H1 (cell line): ENCODE data around the gene SLC39A8. TPM values are rescaled to one million over a fixed set of nuclear protein-coding genes. Genes with fewer than 3 reads are reported as not detected.

Source experiments
- CTCF ChIA-PET: fragments of 300-600 bp; sonication (Branson Sonifier 250); formaldehyde crosslinking; loops from one replicate; lab custom pipeline; 2021; ENCODE audit not compliant: partially characterized antibody; lab: Charles Lee
- POLR2A ChIA-PET: fragments of 300-600 bp; sonication (Branson Sonifier 250); formaldehyde crosslinking; loops from one replicate; lab custom pipeline; 2021; ENCODE audit warnings: inconsistent platforms; ENCODE audit not compliant: partially characterized antibody; lab: Charles Lee
- DNase-seq, 2 experiments: peaks; one replicate each; pipeline versions ENCODE4 v3.0.0 to v3.0.0-alpha.2; 2010 to 2022; ENCODE audit warnings: low spot score in 2 of 2, low read depth in 1 of 2, mixed read lengths in 1 of 2
- FAIRE-seq: peaks from 2 replicates; lab custom pipeline; 2011; peaks lifted over from hg19 to GRCh38; lab: Jason Lieb, UNC
- H2AFZ ChIP-seq: 2 replicates; pipeline ENCODE4 v1.8.1; 2012; ENCODE audit warnings: low read length, inconsistent platforms
- H2AK5ac ChIP-seq: 2 replicates; pipeline ENCODE4 v1.6.1; 2013; ENCODE audit warnings: low read depth, low read length
- H2BK120ac ChIP-seq: replicated peaks from 2 replicates; pipeline ENCODE3; 2013; ENCODE audit warnings: low read depth, low read length, inconsistent platforms
- H2BK12ac ChIP-seq: 2 replicates; pipeline ENCODE4 v1.6.1; 2013; ENCODE audit warnings: low read depth, low read length
- H2BK15ac ChIP-seq: 2 replicates; pipeline ENCODE4 v1.6.1; 2013; ENCODE audit warnings: low read length
- H2BK20ac ChIP-seq: 2 replicates; pipeline ENCODE4 v1.6.1; 2013; ENCODE audit warnings: low read length
- H2BK5ac ChIP-seq: 2 replicates; pipeline ENCODE4 v1.6.1; 2013; ENCODE audit warnings: low read depth, low read length
- H3K14ac ChIP-seq: 2 replicates; pipeline ENCODE4 v1.6.1; 2013; ENCODE audit warnings: inconsistent platforms; ENCODE audit not compliant: insufficient read length
- H3K18ac ChIP-seq: 2 replicates; pipeline ENCODE4 v1.6.1; 2013; ENCODE audit warnings: low read length; ENCODE audit errors: extremely low read depth
- H3K23ac ChIP-seq: 2 replicates; pipeline ENCODE4 v1.6.1; 2013; ENCODE audit warnings: inconsistent platforms; ENCODE audit not compliant: insufficient read length
- H3K23me2 ChIP-seq: 2 replicates; pipeline ENCODE4 v1.6.1; 2013; ENCODE audit warnings: low read depth, low read length
- H3K27ac ChIP-seq: 2 replicates; pipeline ENCODE4 v1.6.1; 2011; ENCODE audit warnings: low read depth, low read length, inconsistent platforms
- H3K27me3 ChIP-seq, 4 experiments: replicated peaks in 1 of 4; 1 replicate in 1 of 4; 2 replicates in 3 of 4; pipeline versions ENCODE4 v1.6.1 to v1.8.1; 2011 to 2013; ENCODE audit warnings: low read length in 3 of 4, mild to moderate bottlenecking in 3 of 4, inconsistent platforms in 2 of 4, mixed read lengths in 2 of 4, moderate library complexity in 1 of 4; ENCODE audit not compliant: control insufficient read depth in 3 of 4, insufficient read depth in 3 of 4; ENCODE audit errors: extremely low read depth in 1 of 4
- H3K36me3 ChIP-seq, 4 experiments: 2 replicates each; pipeline versions ENCODE4 v1.6.1 to v1.8.1; 2011 to 2013; ENCODE audit warnings: mild to moderate bottlenecking in 4 of 4, low read length in 3 of 4, moderate library complexity in 2 of 4, control low read depth in 1 of 4, inconsistent platforms in 1 of 4; ENCODE audit not compliant: insufficient read depth in 4 of 4, control insufficient read depth in 2 of 4
- H3K4ac ChIP-seq: replicated peaks from 2 replicates; pipeline ENCODE3; 2013; ENCODE audit warnings: low read length, low read depth, mixed read lengths, inconsistent platforms; ENCODE audit not compliant: insufficient read length
- H3K4me1 ChIP-seq, 4 experiments: replicated peaks in 1 of 4; 1 replicate in 1 of 4; 2 replicates in 3 of 4; pipeline versions ENCODE4 v1.6.1 to v1.8.1; 2011 to 2013; ENCODE audit warnings: low read length in 3 of 4, inconsistent platforms in 2 of 4, mixed read lengths in 1 of 4; ENCODE audit not compliant: insufficient read depth in 4 of 4, control insufficient read depth in 3 of 4
- H3K4me2 ChIP-seq, 2 experiments: 2 replicates each; pipeline versions ENCODE4 v1.6.1 to v1.8.1; 2011 to 2013; ENCODE audit warnings: low read depth in 2 of 2, low read length in 2 of 2, control low read depth in 1 of 2, inconsistent platforms in 1 of 2, mild to moderate bottlenecking in 1 of 2; ENCODE audit not compliant: insufficient read depth in 1 of 2
- H3K4me3 ChIP-seq, 4 experiments: fragments of 200-600, 300-600 bp in 1 of 4; sonication (generic), shearing (Covaris generic), sonication (Bioruptor Twin) in 1 of 4; 2 replicates each; pipeline versions ENCODE4 v1.5.1 to v1.8.1; 2011 to 2016; ENCODE audit warnings: low read length in 4 of 4, low read depth in 3 of 4, control low read depth in 2 of 4, inconsistent platforms in 2 of 4, mild to moderate bottlenecking in 2 of 4, mixed read lengths in 1 of 4, moderate library complexity in 1 of 4; ENCODE audit not compliant: insufficient read depth in 2 of 4; ENCODE audit errors: extremely low read depth in 1 of 4
- H3K56ac ChIP-seq: replicated peaks from 2 replicates; pipeline ENCODE3; 2013; ENCODE audit warnings: low read depth, mild to moderate bottlenecking, mixed read lengths, low read length, inconsistent platforms; ENCODE audit not compliant: insufficient read length
- H3K79me1 ChIP-seq: 2 replicates; pipeline ENCODE4 v1.6.1; 2013; ENCODE audit warnings: low read depth, low read length, control low read depth
- H3K79me2 ChIP-seq, 2 experiments: 2 replicates each; pipeline versions ENCODE4 v1.6.1 to v1.8.1; 2012 to 2013; ENCODE audit warnings: low read length in 2 of 2, mild to moderate bottlenecking in 2 of 2, inconsistent platforms in 1 of 2; ENCODE audit not compliant: insufficient read depth in 2 of 2, control insufficient read depth in 1 of 2
- H3K9ac ChIP-seq, 4 experiments: replicated peaks in 1 of 4; 1 replicate in 1 of 4; 2 replicates in 3 of 4; pipeline versions ENCODE4 v1.6.1 to v1.8.1; 2011 to 2013; ENCODE audit warnings: low read depth in 3 of 4, low read length in 3 of 4, control low read depth in 2 of 4, mild to moderate bottlenecking in 2 of 4, moderate library complexity in 2 of 4, inconsistent platforms in 1 of 4; ENCODE audit errors: extremely low read depth in 1 of 4
- H3K9me3 ChIP-seq, 2 experiments: 2 replicates each; pipeline versions ENCODE4 v1.6.1 to v1.8.1; 2012 to 2013; ENCODE audit warnings: mild to moderate bottlenecking in 2 of 2, moderate library complexity in 2 of 2, control low read depth in 1 of 2, inconsistent platforms in 1 of 2, low read depth in 1 of 2, low read length in 1 of 2, mixed read lengths in 1 of 2; ENCODE audit not compliant: insufficient read depth in 2 of 2
- H4K20me1 ChIP-seq, 2 experiments: replicated peaks in 1 of 2; 2 replicates each; pipeline versions ENCODE3 to v1.8.1; 2011 to 2013; ENCODE audit warnings: inconsistent platforms in 2 of 2, low read length in 2 of 2, mild to moderate bottlenecking in 1 of 2; ENCODE audit not compliant: insufficient read depth in 2 of 2, control insufficient read depth in 1 of 2
- H4K5ac ChIP-seq: 2 replicates; pipeline ENCODE4 v1.6.1; 2013; ENCODE audit warnings: low read length, low read depth, mixed read lengths, inconsistent platforms; ENCODE audit not compliant: insufficient read length
- H4K8ac ChIP-seq: 2 replicates; pipeline ENCODE4 v1.8.0; 2013; ENCODE audit warnings: mild to moderate bottlenecking, moderate library complexity, low read length, inconsistent platforms; ENCODE audit not compliant: insufficient read depth; ENCODE audit errors: extremely low read depth
- H4K91ac ChIP-seq: replicated peaks from 2 replicates; pipeline ENCODE3; 2013; ENCODE audit warnings: low read length, mixed read lengths, inconsistent platforms; ENCODE audit not compliant: insufficient read length
- JUN ChIP-seq: IDR thresholded peaks from 2 replicates; pipeline ENCODE4 v1.6.1; 2011; ENCODE audit warnings: low read depth, mild to moderate bottlenecking, improper control_type of control experiment, low read length
- NANOG ChIP-seq: IDR thresholded peaks from 2 replicates; pipeline ENCODE4 v1.6.1; 2011; ENCODE audit warnings: low read length, low read depth, mild to moderate bottlenecking, inconsistent platforms; ENCODE audit not compliant: insufficient read depth, poor library complexity, severe bottlenecking
- POU5F1 ChIP-seq: IDR thresholded peaks from 2 replicates; pipeline ENCODE4 v1.6.1; 2011; ENCODE audit warnings: low read depth, mild to moderate bottlenecking, low read length, moderate library complexity
- RBBP5 ChIP-seq: IDR thresholded peaks from 2 replicates; pipeline ENCODE4 v1.7.1; 2012; ENCODE audit warnings: low read depth, mild to moderate bottlenecking, inconsistent platforms, low read length, moderate library complexity, borderline replicate concordance
- SP1 ChIP-seq: IDR thresholded peaks from 2 replicates; pipeline ENCODE4 v1.6.1; 2011; ENCODE audit warnings: low read depth, low read length
- SUZ12 ChIP-seq: fragments of 200-600 bp; sonication (generic); IDR thresholded peaks from 2 replicates; pipeline ENCODE4 v1.6.1; 2012; ENCODE audit warnings: mild to moderate bottlenecking, inconsistent platforms, low read length, moderate library complexity, mixed read lengths
- WGBS, 2 experiments: shearing (Covaris generic) in 1 of 2; methylation state at CpG; one replicate each; pipeline versions ENCODE4 v1.1.6 to v1.1.7; 2013 to 2015; ENCODE audit warnings: low lambda C conversion rate in 2 of 2, mixed read lengths in 2 of 2, inconsistent platforms in 1 of 2, low coverage in 1 of 2, missing lambda C conversion rate in 1 of 2; ENCODE audit not compliant: insufficient replicate concordance in 2 of 2, insufficient coverage in 1 of 2, insufficient read length in 1 of 2; ENCODE audit errors: extremely low coverage in 1 of 2, missing lambda C conversion rate in 1 of 2; 5-methylcytosine and 5-hydroxymethylcytosine counted together
- polyA plus RNA-seq, 7 experiments: library from polyadenylated mRNA; depleted of rRNA in 3 of 7; stranded (reverse) in 5 of 7; unstranded in 2 of 7; fragments of >200 nt in 5 of 7; fragments of 200-250 nt in 2 of 7; gene quantifications; 1 replicate in 5 of 7; 2 replicates in 1 of 7; 4 replicates in 1 of 7; pipeline versions ENCODE4 v1.2.1 to v1.2.3, GENCODE V29; 2011 to 2013; ENCODE audit warnings: missing spikeins in 2 of 7, mixed read lengths in 2 of 7
- total RNA-seq: library from RNA; stranded (reverse); fragmentation: NEBNext Ultra II Directional; extraction: Animal tissue kit (Norgen Biotek cat#: 25700); gene quantifications from 2 replicates; pipeline ENCODE4 v1.2.1, GENCODE V29; 2021

Gene SLC39A8
- total and polyA plus RNA-seq, 2 of the 8 experiments (the other 6 are each of a cell fraction or from before 2014, with no cell fraction given), result 6.4 to 38.7 TPM

- CTCF ChIA-PET, result no interaction called here
These were observed 11.4 kb upstream of the SLC39A8 start for GRCh38 chr4:102356562-102357202.

More at GRCh38 chr4:102356562-102357202, 11.4 kb upstream of the SLC39A8 start:
- Histone ChIP-seq H3K56ac (no peak overlapping the region), H3K4me3 (no peak overlapping the region), H3K23me2 (no peaks in the 10 kb centered on the region), H3K79me2 (no peaks in the 10 kb centered on the region), H2BK120ac (no peak overlapping the region), H2BK12ac (no peak overlapping the region), H4K91ac (no peak overlapping the region), H3K4me2 (no peak overlapping the region), H3K79me1 (no peaks in the 10 kb centered on the region), H4K20me1 (no peaks in the 10 kb centered on the region), H3K4ac (no peak overlapping the region), H2BK5ac (no peak overlapping the region), H3K14ac (no peak overlapping the region), H3K18ac (no peak overlapping the region), H2AFZ (no peak overlapping the region), H2AK5ac (no peak overlapping the region), H3K4me1 (peaks cover 0 to 3% (median 0%) of the 10 kb centered on the region in 4 experiments; a peak in 1 of 7 replicates), H3K36me3 (no peaks in the 10 kb centered on the region), H3K9me3 (no peaks in the 10 kb centered on the region), H3K23ac (no peak overlapping the region), H4K5ac (no peak overlapping the region), H2BK20ac (no peak overlapping the region), H4K8ac (no peak overlapping the region), H3K27me3 (no peaks in the 10 kb centered on the region), H2BK15ac (no peak overlapping the region), H3K9ac (no peak overlapping the region), H3K27ac (no peak overlapping the region)
- WGBS, 2 experiments, result 98% methylated on average over 3 of the region's 3 CpGs; no CpG with 5 or more reads in 1 of the 2 experiments
- DNase-seq, result no peak
- POLR2A ChIA-PET, result no interaction called here
- no peak for TF ChIP-seq SUZ12
- no peak for TF ChIP-seq SP1
- TF ChIP-seq POU5F1, result no peak
- no peak for TF ChIP-seq JUN
- TF ChIP-seq NANOG, result no peak
- TF ChIP-seq RBBP5, result no peak
- no peak for FAIRE-seq
